ENCODE measurements around the gene SPO11. TPM values are rescaled to one million over a fixed set of nuclear protein-coding genes. Genes with fewer than 3 reads are reported as not detected.
A peak's percentile ranks its signal among the peaks of the same experiment; 100 is the strongest.

Gene SPO11
- total and polyA plus RNA-seq, 10 of the 15 experiments (the other 5 are each of a cell fraction or from before 2014, with no cell fraction given), result not detected

DNA sequence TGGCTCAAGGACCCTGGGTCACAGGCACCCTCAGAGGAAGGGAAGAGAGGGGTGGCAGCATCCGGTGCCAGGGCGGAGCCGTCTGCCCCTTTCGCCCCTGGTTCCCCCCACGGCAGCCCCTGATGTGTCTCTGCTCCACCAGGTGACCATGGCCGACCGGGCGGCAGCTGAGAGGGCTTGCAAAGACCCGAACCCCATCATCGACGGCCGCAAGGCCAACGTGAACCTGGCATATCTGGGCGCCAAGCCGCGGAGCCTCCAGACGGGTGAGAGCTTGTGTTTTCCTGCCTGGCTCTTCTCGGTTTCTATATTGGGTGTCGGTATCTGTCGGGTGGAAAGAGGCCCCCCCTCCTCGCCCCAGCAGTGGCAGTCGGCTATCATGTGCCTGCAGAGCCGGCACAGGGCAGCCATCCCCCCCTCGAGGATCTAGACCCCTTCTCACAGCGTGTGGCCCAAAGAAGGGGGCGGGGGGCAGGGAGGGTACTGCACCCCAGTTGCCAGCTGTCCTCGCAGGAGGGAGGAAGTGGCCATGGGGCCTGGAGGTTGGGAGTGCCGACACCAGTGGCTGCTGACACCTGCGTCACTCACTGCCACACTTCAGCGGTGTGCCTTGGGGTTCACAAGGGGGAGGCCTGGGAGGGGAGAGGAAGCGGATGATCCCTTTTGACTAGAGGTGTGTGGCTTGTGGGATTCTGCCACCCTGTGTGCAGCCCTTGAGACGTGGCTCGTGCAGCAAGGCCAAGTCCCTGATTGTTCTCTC is 63.1 kb downstream of the SPO11 start (continued):
- TF ChIP-seq ZSCAN29 (IDR thresholded peaks at IDR 0.05) (no peak), ZBTB33 (IDR thresholded peaks at IDR 0.05) (no peak), MEF2B (IDR thresholded peaks at IDR 0.05; ENCODE audit: partially characterized antibody, poor library complexity, severe bottlenecking) (peak; percentile 51), PRDM15 (CRISPR knock-in tag; IDR thresholded peaks at IDR 0.05) (no peak), RAD51 (IDR thresholded peaks at IDR 0.05) (no peak), SP1 (IDR thresholded peaks at IDR 0.05; ENCODE audit: low read depth, low read length) (peak; percentile 11), SPI1 (IDR thresholded peaks at IDR 0.05; ENCODE audit: borderline replicate concordance, insufficient read depth, low read depth, low read length) (peak; percentile 80; the same call in 1 of the 2 replicates), BHLHE40 (IDR thresholded peaks at IDR 0.05; ENCODE audit: borderline replicate concordance in 1 of 2, low read depth in 2 of 2, low read length in 1 of 2) (peak; percentile 83 to 88), NFYA (IDR thresholded peaks at IDR 0.05; ENCODE audit: borderline replicate concordance, low read depth, low read length) (no peak), MAX (IDR thresholded peaks at IDR 0.05; ENCODE audit: low read depth, low read length) (no peak; the same call in 1 of the 2 replicates), RB1 (IDR thresholded peaks at IDR 0.05; ENCODE audit: borderline replicate concordance) (no peak), BMI1 (IDR thresholded peaks at IDR 0.05; ENCODE audit: borderline replicate concordance) (no peak; the same call in 1 of the 2 replicates), CBFB (IDR thresholded peaks at IDR 0.05; ENCODE audit: low read depth) (no peak)
- TF ChIP-seq, protein P1, sequence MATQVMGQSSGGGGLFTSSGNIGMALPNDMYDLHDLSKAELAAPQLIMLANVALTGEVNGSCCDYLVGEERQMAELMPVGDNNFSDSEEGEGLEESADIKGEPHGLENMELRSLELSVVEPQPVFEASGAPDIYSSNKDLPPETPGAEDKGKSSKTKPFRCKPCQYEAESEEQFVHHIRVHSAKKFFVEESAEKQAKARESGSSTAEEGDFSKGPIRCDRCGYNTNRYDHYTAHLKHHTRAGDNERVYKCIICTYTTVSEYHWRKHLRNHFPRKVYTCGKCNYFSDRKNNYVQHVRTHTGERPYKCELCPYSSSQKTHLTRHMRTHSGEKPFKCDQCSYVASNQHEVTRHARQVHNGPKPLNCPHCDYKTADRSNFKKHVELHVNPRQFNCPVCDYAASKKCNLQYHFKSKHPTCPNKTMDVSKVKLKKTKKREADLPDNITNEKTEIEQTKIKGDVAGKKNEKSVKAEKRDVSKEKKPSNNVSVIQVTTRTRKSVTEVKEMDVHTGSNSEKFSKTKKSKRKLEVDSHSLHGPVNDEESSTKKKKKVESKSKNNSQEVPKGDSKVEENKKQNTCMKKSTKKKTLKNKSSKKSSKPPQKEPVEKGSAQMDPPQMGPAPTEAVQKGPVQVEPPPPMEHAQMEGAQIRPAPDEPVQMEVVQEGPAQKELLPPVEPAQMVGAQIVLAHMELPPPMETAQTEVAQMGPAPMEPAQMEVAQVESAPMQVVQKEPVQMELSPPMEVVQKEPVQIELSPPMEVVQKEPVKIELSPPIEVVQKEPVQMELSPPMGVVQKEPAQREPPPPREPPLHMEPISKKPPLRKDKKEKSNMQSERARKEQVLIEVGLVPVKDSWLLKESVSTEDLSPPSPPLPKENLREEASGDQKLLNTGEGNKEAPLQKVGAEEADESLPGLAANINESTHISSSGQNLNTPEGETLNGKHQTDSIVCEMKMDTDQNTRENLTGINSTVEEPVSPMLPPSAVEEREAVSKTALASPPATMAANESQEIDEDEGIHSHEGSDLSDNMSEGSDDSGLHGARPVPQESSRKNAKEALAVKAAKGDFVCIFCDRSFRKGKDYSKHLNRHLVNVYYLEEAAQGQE (IDR thresholded peaks at IDR 0.05; ENCODE audit: low read depth, low read length), result no peak
- TF ChIP-seq, protein P2, sequence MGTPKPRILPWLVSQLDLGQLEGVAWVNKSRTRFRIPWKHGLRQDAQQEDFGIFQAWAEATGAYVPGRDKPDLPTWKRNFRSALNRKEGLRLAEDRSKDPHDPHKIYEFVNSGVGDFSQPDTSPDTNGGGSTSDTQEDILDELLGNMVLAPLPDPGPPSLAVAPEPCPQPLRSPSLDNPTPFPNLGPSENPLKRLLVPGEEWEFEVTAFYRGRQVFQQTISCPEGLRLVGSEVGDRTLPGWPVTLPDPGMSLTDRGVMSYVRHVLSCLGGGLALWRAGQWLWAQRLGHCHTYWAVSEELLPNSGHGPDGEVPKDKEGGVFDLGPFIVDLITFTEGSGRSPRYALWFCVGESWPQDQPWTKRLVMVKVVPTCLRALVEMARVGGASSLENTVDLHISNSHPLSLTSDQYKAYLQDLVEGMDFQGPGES (IDR thresholded peaks at IDR 0.05), result no peak

Measured in GM12878 (cell line).